GM10847 (cell line): ENCODE measurements around the gene PYGM.

Source experiments
- POLR2A ChIP-seq: IDR thresholded peaks from 2 replicates; pipeline ENCODE4 v1.6.1; 2011; ENCODE audit not compliant: insufficient read length; ENCODE audit errors: extremely low read depth

Gene PYGM

GRCh38 chr11:64759722-64760719 is at the start of gene PYGM:
Gene PYGM, minus strand, starts transcription at chr11:64759974. Its CDS starts 76 bp downstream, at chr11:64759898.
- TF ChIP-seq POLR2A, result no peak

GRCh38 chr11:64805481-64805880 is 45.7 kb upstream of the PYGM start:
- no peak for TF ChIP-seq POLR2A

GRCh38 chr11:64804346-64805210 is 44.8 kb upstream of the PYGM start:
- no peak for TF ChIP-seq POLR2A

GRCh38 chr11:64803846-64804345 is 44.1 kb upstream of the PYGM start:
- TF ChIP-seq POLR2A, result no peak

GRCh38 chr11:64803158-64803845 is 43.5 kb upstream of the PYGM start, which contains the start of gene MAP4K2:
Gene MAP4K2, minus strand, starts transcription at chr11:64803214. Its CDS starts 65 bp downstream, at chr11:64803149.
- TF ChIP-seq POLR2A, result no peak

GRCh38 chr11:64802370-64803157 is 42.8 kb upstream of the PYGM start:
- peak; percentile 31 for TF ChIP-seq POLR2A

GRCh38 chr11:64801561-64802369 is 42.0 kb upstream of the PYGM start:
- no peak for TF ChIP-seq POLR2A

- no peak for TF ChIP-seq POLR2A
Observed at GRCh38 chr11:64801158-64801464, 41.3 kb upstream of the PYGM start.

- no peak for TF ChIP-seq POLR2A
Observed at GRCh38 chr11:64800303-64801157, 40.8 kb upstream of the PYGM start.

- TF ChIP-seq POLR2A, result no peak
Observed at GRCh38 chr11:64799623-64800302, 40.0 kb upstream of the PYGM start.

GRCh38 chr11:64799256-64799622 is 39.5 kb upstream of the PYGM start:
- TF ChIP-seq POLR2A, result no peak
